Activated T-cell treated with anti-CD3 and anti-CD28 coated beads for 48 hours (primary cell): ENCODE results near the gene JADE3.
"Not testable (repeated sequence)": the region's sequence is repeated elsewhere in the genome, so short reads cannot be mapped to it uniquely, and the experiment has no call there.

ENCODE experiments used
- DNase-seq: peaks from one replicate; pipeline ENCODE4 v3.0.0-alpha.2; 2020; ENCODE audit warnings: low read depth

JADE3 gene

DNA sequence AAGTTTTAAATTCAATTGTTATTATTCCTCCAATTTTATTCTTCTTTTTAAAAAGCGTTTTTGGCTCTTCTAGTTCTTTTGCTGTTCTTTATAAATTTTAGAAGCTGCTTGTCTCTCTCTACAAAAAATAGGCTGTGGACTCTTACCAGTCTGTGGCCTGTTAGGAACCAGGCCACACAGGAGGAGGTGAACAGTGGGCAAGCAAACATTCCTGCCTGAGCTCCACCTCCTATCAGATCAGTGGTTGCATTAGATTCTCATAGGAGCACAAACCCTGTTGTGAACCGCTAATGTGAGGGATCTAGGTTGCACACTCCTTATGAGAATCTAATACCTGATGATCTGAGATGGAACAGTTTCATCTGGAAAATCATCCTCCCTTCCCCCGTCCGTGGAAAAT is 23.1 kb downstream of the JADE3 start:
- no peak for DNase-seq

- no peak for DNase-seq
Observed at GRCh38 chrX:46938589-46938988, 26.4 kb downstream of the JADE3 start.

- no peak for DNase-seq
Observed at GRCh38 chrX:46941341-46941740, 29.1 kb downstream of the JADE3 start.

- DNase-seq, result no peak
Observed at GRCh38 chrX:46953137-46953527, 40.9 kb downstream of the JADE3 start.

DNA sequence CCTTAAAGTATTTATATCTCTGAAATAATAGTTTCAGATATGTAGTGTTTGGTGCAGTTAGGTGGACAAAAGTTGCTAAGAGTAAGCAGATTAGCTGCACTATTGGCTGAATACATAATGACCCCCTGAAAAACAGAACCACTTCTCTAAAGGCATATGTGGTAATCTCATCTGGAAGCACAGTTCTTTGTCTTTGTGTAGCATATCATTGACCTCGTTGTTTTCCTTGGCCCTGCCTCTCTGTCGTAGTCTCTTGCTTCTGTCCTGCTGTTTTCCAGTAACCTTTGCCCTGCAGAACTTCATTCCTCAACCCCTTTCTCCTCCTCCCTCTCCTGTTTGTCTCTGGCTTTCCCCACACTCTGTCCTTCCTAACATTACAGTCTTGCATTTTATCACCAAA is 41.4 kb downstream of the JADE3 start:
- DNase-seq, result no peak

DNA sequence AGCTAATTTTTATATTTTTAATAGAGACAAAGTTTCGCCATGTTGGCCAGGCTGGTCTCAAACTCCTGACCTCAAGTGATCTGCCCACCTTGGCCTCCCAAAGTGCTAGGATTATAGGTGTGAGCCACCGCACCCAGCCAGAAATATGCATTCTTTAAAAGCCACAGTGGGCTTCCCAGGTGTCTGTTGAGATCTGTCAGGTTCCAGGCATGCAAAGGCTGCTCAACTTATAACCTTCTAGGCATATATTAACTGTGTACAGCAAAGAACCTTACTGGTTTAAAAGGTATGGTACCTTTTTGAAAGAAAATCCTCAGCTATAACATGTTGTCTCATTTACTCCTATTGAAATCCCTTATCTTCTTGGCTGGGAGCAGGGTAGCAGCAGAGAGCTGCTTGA is 42.5 kb downstream of the JADE3 start:
- no peak for DNase-seq

- not testable (repeated sequence) for DNase-seq
Observed at GRCh38 chrX:46956589-46956988, 44.4 kb downstream of the JADE3 start.

DNA sequence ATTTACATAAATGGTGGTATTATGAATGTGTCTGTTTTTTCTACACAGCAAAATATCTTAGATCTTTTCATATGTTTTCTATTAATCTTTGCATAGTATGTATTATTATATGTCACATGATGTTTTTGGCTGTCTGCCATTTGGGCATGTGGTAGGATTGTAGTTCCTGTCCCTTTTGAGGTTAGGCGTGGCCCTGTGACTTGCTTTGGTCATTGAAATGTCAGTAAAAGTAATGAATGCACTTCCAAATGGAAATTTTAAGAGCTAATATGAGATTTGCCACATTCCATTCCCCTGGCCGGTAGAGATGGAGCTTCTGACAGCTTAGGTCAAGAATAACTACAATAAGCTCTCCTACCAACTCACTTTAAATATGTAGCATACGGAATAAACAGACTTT is 45.1 kb downstream of the JADE3 start:
- DNase-seq, result no peak

- DNase-seq, result no peak
Observed at GRCh38 chrX:46959101-46959500, 46.9 kb downstream of the JADE3 start.

DNA sequence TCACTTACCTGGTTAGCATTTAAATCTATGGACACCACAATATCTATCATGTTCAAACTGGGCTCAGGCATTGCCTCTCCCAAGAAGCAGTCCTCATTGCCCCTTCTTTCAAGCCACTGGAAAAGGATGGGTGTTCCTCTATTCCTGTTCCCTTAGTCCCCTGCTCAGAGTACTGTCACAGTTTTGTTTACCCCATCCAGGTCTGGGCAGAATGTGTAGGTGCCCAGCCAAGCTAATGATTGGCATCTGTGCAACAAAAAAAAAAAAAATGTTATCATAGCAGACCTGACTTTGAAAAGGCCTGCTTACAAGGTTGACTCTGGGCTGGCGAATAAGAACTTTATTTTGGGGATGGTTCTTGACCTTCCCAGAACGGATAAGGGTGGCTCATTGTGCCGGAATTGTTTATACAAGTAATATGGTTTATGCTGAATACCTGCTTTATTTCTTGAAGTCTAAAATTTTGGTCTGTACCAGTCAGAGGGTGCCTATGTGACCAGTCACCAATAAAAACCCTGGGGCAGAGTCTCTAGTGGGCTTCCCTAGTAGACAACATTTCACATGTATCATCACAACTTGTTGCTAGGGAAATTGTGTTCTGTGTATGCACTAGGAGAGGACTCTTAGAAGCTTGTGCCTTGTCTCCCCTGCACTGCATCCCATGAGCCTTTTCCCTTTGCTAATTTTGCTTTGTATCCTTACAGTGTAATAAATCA is 47.9 kb downstream of the JADE3 start:
- DNase-seq, result no peak

DNA sequence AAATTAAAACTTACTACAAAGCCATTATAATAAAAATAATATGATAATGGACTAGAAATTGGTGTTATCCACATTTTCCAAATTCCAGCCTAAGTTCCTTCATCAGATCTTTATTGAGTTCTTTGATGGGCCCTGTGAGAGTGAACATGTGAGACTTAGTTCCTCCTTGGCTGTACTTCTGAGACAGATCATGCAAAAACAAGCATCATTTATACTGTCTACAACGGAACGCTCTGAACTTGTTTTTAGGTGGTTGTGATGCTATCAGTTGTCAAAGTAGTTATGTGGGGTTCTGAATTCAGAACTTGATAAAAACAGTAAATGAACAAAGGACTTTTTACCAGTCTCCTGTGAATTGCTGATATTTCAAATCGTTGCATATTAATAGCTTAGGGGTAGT is 48.9 kb downstream of the JADE3 start:
- DNase-seq, result no peak

GRCh38 chrX:46961574-46962283 is 49.5 kb downstream of the JADE3 start:
- no peak for DNase-seq

DNA sequence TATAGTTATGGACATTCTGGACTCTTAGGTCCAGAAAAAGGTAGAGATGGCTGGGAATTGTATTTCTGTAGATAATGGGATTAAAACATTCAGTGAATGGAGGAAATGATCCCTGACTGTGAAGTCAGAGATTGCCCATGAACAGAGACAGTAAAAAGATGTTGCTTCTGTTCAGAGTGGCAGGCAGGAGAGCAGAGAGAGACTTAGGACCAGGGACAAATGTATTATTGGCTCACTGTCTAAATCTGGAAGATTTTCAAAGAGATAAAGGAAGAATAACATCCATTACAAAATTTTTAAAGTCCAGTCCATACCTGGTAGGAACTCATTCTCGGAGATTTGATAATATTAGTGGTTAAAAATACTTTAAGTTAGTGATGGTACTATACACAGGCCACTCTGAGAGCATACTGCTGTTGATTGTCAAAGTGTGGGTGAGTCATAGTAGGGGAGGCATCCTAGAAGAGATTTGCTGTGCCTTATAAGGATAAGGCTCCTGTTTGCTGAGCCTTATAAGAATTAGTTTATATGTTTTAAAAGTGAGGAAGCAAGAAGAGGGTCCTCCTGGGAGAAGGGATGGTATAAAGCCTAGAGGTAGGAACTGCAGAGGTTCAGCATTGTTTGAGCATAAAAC is 53.0 kb downstream of the JADE3 start:
- DNase-seq, result no peak

DNA sequence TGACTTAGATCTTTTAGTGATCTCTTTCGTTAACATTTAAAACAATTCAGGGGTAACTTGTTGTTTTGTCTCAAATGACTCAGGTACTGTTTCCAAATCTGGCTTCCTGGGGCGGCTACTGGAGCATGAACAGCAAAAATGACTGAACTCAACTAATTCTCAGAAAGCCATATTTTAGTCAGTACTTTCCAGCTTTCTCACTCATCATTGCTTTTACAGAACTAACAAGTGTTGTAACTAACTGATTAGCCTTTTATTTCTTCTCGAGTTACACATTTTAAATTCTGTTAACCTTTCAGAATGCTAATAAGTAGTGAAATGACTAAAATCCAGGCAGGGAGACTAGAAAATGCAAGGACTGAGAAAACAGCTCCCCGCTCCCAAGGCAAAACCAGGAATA is 55.3 kb downstream of the JADE3 start:
- DNase-seq, result peak; percentile 5

GRCh38 chrX:46977046-46977445 is 64.8 kb downstream of the JADE3 start:
- DNase-seq, result not testable (repeated sequence)

DNA sequence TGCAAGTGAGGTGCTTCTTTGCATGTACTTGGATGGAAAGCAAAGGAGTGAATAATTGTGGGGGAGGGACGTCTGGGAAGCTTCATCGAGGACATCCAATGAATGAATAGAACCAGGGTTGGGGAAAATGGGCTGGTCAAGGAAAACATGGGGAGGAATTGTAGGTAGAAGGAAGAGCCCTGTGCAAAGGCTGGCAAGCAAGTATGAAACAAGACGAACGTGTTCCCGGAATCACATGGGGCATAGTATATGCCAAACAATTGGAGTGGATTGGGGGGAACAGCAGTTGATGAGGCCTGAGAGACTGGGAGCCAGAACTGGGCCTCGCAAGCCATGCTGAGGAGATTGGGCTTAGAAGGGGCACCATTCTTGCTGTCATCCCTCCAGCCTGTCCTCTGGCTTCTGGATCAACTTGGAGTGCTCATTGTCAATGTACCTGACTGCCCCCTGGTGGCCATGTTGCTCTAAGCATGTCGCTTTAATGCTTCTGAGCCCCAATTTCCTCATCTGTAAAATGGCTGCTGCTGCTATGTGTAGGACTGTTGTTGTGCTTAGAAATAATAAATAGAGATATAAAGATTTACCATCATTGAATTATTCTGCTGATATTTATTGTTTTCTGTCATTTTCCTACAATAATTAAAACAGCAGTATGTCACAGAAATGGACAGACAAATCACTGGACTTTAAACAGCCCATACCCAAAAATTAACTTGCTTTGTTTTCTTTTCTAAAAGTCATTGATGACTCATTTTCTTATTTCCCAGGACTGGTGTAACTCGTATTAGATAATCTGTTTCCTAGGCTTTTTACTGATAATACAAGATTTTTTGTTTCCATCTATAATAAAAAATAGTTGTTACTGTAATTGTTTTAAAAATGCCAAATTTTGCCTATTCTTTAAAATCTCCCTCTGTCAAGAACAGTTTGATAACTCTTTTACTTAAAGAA is 66.4 kb downstream of the JADE3 start:
- DNase-seq, result peak; percentile 57

GRCh38 chrX:46984705-46985104 is 72.5 kb downstream of the JADE3 start:
- no peak for DNase-seq

GRCh38 chrX:46989548-46989947 is 77.3 kb downstream of the JADE3 start:
- no peak for DNase-seq

GRCh38 chrX:46991664-46992063 is 79.4 kb downstream of the JADE3 start:
- DNase-seq, result no peak

- DNase-seq, result no peak
Observed at GRCh38 chrX:46992070-46992469, 79.8 kb downstream of the JADE3 start.

- DNase-seq, result no peak
Observed at GRCh38 chrX:46994096-46994495, 81.9 kb downstream of the JADE3 start.

DNA sequence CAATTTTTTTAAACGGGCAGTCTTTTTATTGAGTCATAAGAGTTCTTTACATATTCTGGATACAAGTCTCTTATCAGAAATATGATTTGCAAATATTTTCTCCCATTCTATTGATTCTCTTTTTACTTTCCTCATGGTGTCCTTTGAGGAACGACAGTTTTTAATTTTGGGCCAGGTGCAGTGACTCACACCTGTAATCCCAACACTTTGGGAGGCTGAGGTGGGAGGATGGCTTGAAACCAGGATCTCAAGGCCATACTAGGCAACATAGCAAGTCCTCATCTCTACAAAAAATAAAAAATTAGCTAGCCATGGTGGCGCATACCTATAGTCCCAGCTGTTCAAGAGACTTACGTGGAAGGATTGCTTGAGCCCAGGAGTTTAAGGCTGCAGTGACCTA is 99.9 kb downstream of the JADE3 start:
- DNase-seq, result no peak
